Inferior parietal cortex (tissue), 1 donor: Measurements from ENCODE around the gene SEMA6D.

Experiments
- DNase-seq: peaks from one replicate; pipeline ENCODE4 v3.0.0-alpha.2; 2016; ENCODE audit errors: extremely low spot score

The SEMA6D gene

GRCh38 chr15:47743886-47744285 lies 26.6 kb downstream of the SEMA6D start:
- DNase-seq = no peak

GRCh38 chr15:47744496-47744895 lies 27.2 kb downstream of the SEMA6D start:
- DNase-seq = no peak

- DNase-seq = no peak
Measured at GRCh38 chr15:47744973-47745372, 27.7 kb downstream of the SEMA6D start.

- no peak for DNase-seq
Measured at GRCh38 chr15:47746516-47746915, 29.2 kb downstream of the SEMA6D start.

- no peak for DNase-seq
Measured at GRCh38 chr15:47750030-47750739, 32.9 kb downstream of the SEMA6D start.

DNA sequence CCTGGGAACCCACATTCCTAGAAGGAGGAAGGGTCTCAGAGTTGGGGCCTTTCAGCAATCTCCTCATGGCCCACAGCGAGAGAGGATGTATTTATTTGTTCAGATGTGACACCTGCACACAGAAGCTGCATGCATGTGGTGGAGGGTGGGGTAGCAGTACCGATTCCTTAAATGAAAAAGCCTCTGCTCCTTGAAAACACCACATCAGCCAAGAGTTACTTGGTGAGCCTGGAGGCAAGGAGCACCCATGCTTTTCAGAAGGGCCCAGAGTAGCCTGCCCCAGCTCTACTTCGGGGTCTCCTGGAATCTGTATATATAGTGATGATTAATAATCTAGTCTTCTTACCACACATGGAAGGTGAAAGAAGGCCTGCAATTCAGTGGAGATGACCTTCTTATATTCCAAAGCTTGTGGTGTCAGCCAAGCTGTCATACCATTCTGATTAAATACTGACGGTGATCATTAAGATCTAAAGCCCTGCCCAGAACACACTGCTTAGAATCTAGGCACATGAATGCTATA lies 33.5 kb downstream of the SEMA6D start:
- DNase-seq = no peak

DNA sequence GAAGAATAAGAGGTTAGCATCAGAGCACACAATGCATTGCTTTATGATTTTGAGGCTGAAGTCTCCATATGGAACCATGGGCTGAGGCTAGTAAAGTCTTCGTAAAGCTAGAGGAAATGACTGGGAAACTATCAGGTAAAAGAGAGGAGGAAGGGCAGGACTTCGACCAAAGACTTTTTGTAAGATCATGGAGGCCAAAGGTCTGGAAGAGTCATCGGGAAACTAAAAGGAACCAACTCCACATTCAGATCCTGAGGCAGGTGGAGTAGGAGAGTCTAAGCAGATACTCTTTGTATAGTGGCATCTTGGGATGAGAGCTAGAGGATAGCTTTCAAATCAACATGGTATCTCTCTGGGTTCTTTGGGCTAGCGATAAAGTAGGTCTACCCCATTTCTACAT lies 36.3 kb downstream of the SEMA6D start:
- DNase-seq = no peak

- DNase-seq = no peak
Measured at GRCh38 chr15:47754312-47754711, 37.0 kb downstream of the SEMA6D start.

- no peak for DNase-seq
Measured at GRCh38 chr15:47755941-47756340, 38.6 kb downstream of the SEMA6D start.

DNA sequence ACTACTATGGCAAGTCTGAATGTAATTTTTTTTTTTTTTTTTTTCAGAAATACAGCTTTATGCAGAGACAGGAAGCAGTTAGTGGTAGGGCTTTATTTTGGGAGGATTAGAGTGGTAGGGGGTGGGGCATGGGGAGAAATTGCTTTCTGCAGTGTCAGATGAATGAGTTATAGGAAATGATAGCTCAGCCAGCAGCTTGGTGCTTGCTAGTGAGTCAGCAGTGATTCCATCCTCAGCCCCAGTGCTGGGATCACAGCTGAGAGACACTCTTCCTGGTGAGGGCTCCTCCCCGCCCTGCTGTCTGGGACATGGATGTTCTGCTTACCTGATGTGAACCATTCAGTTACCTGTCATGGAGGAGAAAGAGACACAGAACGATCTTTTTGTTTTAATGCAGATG lies 39.6 kb downstream of the SEMA6D start:
- DNase-seq = no peak

DNA sequence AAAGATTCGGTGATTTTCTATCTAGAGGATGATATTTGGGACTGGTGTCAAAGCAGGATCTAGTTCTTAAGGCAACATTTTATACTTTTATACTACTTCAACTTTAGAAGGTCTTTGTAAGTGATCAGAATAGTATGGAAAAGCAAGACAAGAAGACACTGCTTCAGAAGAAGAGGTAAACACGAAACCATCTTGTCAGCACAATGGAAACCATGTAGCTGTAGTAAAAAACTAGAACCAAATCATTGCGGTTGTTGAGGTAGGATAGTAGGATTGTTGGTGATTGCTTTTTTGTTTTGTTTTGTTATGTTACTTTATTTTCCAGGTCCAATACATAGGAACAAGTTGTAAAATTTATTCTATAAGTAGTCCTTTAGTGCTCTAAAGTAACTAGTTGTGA lies 40.0 kb downstream of the SEMA6D start:
- no peak for DNase-seq

GRCh38 chr15:47762621-47763020 lies 45.3 kb downstream of the SEMA6D start:
- no peak for DNase-seq

- DNase-seq = no peak
Measured at GRCh38 chr15:47764666-47765065, 47.4 kb downstream of the SEMA6D start.

- DNase-seq = no peak
Measured at GRCh38 chr15:47766406-47766805, 49.1 kb downstream of the SEMA6D start.

- DNase-seq = no peak
Measured at GRCh38 chr15:47767035-47767434, 49.7 kb downstream of the SEMA6D start.

- no peak for DNase-seq
Measured at GRCh38 chr15:47768735-47769134, 51.4 kb downstream of the SEMA6D start.

- DNase-seq = no peak
Measured at GRCh38 chr15:47769166-47769565, 51.9 kb downstream of the SEMA6D start.

GRCh38 chr15:47773143-47773542 lies 55.8 kb downstream of the SEMA6D start:
- DNase-seq = no peak

GRCh38 chr15:47778263-47778770 lies 61.0 kb downstream of the SEMA6D start:
- no peak for DNase-seq

- DNase-seq = no peak
Measured at GRCh38 chr15:47780971-47781370, 63.7 kb downstream of the SEMA6D start.

DNA sequence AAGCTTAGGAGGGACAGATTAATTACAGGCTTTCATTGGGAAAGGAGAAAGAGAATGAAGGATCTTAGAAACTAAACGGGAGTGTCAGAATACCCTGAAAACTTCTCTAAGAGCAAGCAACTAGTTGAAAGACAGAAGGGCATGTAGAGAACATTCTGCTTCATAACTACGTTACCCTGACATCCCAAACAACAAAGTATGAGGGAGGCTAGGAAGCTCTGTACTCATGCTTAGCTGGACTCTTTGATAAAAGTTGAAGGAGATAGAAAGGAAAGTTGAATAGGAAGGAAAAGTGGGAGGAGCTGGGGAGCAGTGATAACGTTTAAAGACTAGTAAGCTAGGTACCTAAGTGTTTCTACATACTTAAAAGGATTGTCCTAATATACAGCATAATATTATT lies 64.2 kb downstream of the SEMA6D start:
- no peak for DNase-seq

- DNase-seq = no peak
Measured at GRCh38 chr15:47784820-47785219, 67.5 kb downstream of the SEMA6D start.

DNA sequence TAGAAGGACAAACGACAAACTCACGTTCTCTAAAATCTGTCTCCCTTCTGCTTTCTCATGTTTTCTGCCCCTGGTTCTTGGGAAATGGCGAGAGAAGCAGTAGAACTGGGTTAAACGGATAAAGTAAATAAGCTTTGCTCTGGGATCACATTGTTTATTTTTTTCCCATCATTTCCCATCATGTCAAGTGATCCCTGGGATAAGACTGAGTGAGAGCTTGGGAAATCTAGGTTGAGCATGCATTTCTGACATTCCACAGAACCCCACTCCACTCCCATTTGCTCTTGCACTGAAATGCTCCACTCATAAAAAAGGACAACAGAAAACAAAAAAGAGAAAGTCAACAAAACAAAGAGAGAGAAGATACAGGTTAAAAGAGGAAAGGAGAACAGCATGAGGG lies 69.1 kb downstream of the SEMA6D start:
- no peak for DNase-seq

DNA sequence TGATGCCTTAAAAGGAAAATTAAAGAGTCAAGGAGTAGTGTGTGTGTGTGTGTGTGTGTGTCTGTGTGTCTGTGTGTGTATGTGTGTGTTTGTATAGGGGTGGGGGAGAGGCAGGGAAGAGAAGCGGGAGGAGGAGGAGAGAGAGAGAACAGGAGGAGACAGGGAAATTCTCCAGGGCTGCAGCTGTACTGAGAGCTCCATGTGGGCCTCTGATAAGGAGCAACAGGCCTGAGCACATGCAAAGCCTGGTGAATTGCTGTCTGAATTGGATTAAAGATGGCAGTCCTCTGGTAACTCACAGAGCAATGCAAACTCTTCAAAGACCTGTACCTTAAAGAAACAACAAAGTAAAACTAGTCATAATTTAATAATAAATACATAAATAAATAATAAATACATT lies 70.6 kb downstream of the SEMA6D start:
- DNase-seq = no peak
